HEK293 (cell line): ENCODE results near the gene FLACC1.
"Not testable (repeated sequence)": the region's sequence is repeated elsewhere in the genome, so short reads cannot be mapped to it uniquely, and the experiment has no call there.

Experiments
- CTCF ChIA-PET: fragments of 350-600 bp; formaldehyde crosslinking; extraction: SDS; loops from one replicate; lab custom pipeline; 2021; ENCODE audit warnings: antibody characterized with exemption; lab: Yijun Ruan, JAX
- POLR2A ChIA-PET: fragments of 300-600 bp; formaldehyde crosslinking; extraction: SDS; loops from one replicate; lab custom pipeline; 2020; ENCODE audit warnings: antibody characterized with exemption, inconsistent platforms; lab: Yijun Ruan, JAX
- H3K27ac ChIP-seq: fragments of 200-500 bp; sonication (Bioruptor generic); 2 replicates; pipeline ENCODE4 v1.5.1; 2014; ENCODE audit warnings: low read depth, low read length, control low read depth, inconsistent platforms; ENCODE audit errors: extremely low read depth
- H3K36me3 ChIP-seq, 2 experiments: fragments of 200-500 bp in 1 of 2; sonication (Bioruptor generic) in 1 of 2; 1 replicate in 1 of 2; 2 replicates in 1 of 2; pipeline ENCODE4 v1.5.1; 2014 to 2017; ENCODE audit warnings: inconsistent platforms in 2 of 2, low read length in 2 of 2; ENCODE audit not compliant: control insufficient read depth in 2 of 2, insufficient read depth in 1 of 2
- H3K4me1 ChIP-seq: fragments of 200-500 bp; sonication (Bioruptor generic); 2 replicates; pipeline ENCODE4 v1.5.1; 2014; ENCODE audit warnings: mild to moderate bottlenecking, low read length, inconsistent platforms; ENCODE audit not compliant: control insufficient read depth, insufficient read depth
- H3K4me3 ChIP-seq: 2 replicates; pipeline ENCODE4 v1.5.1; 2011; ENCODE audit warnings: low read depth, mild to moderate bottlenecking, control low read depth, low read length, moderate library complexity
- H3K9me3 ChIP-seq: fragments of 200-500 bp; sonication (Bioruptor generic); 2 replicates; pipeline ENCODE4 v1.5.1; 2014; ENCODE audit warnings: low read depth, low read length, inconsistent platforms; ENCODE audit not compliant: control insufficient read depth, insufficient read depth
- EGR2 ChIP-seq: fragments of 450-650 bp; formaldehyde crosslinking; IDR thresholded peaks from 2 replicates; pipeline ENCODE4 v1.5.1; 2016; ENCODE audit warnings: low read depth, missing biosample characterization, missing genetic modification characterization
- GLIS1 ChIP-seq: fragments of 450-650 bp; formaldehyde crosslinking; IDR thresholded peaks from 2 replicates; pipeline ENCODE4 v1.5.1; 2016; ENCODE audit warnings: missing biosample characterization, missing genetic modification characterization
- HOXA7 ChIP-seq: sonication (generic); formaldehyde crosslinking; IDR thresholded peaks from 2 replicates; pipeline ENCODE4 v1.8.1; 2022; ENCODE audit warnings: missing genetic modification reagents, borderline replicate concordance
- IKZF3 ChIP-seq: fragments of 450-650 bp; IDR thresholded peaks from 2 replicates; pipeline ENCODE4 v1.5.0; 2018; ENCODE audit warnings: missing biosample characterization, mild to moderate bottlenecking, missing genetic modification characterization, moderate library complexity
- KLF1 ChIP-seq: fragments of 450-650 bp; formaldehyde crosslinking; IDR thresholded peaks from 2 replicates; pipeline ENCODE4 v1.5.1; 2016; ENCODE audit warnings: missing biosample characterization, missing genetic modification characterization
- KLF10 ChIP-seq: fragments of 450-650 bp; IDR thresholded peaks from 2 replicates; pipeline ENCODE4 v1.5.1; 2018; ENCODE audit warnings: missing biosample characterization, mild to moderate bottlenecking, missing genetic modification characterization
- RBAK ChIP-seq: fragments of 450-650 bp; formaldehyde crosslinking; IDR thresholded peaks from 2 replicates; pipeline ENCODE4 v1.5.1; 2016; ENCODE audit warnings: missing biosample characterization, missing genetic modification characterization
- SETDB1 ChIP-seq: IDR thresholded peaks from one replicate; pipeline ENCODE4 v1.6.1; 2017; ENCODE audit warnings: mild to moderate bottlenecking, low read length, moderate library complexity, mixed read lengths; ENCODE audit not compliant: insufficient read length
- SP2 ChIP-seq: fragments of 450-650 bp; formaldehyde crosslinking; IDR thresholded peaks from 2 replicates; pipeline ENCODE4 v1.5.1; 2016; ENCODE audit warnings: missing biosample characterization, missing genetic modification characterization
- TRIM28 ChIP-seq: IDR thresholded peaks from 2 replicates; pipeline ENCODE4 v1.6.1; 2011; ENCODE audit warnings: low read length, control low read depth, borderline replicate concordance
- YY1 ChIP-seq: fragments of 450-650 bp; formaldehyde crosslinking; IDR thresholded peaks from 2 replicates; pipeline ENCODE4 v1.5.1; 2018; ENCODE audit warnings: missing biosample characterization, missing genetic modification characterization
- ZBTB8A ChIP-seq: fragments of 450-650 bp; formaldehyde crosslinking; IDR thresholded peaks from 2 replicates; pipeline ENCODE4 v1.5.1; 2016; ENCODE audit warnings: missing biosample characterization, missing genetic modification characterization
- ZFHX2 ChIP-seq: fragments of 450-650 bp; formaldehyde crosslinking; conservative IDR thresholded peaks from 2 replicates; pipeline ENCODE4 v1.5.1; 2016; ENCODE audit warnings: missing biosample characterization, missing genetic modification characterization
- ZFP69B ChIP-seq: fragments of 450-650 bp; formaldehyde crosslinking; IDR thresholded peaks from 2 replicates; pipeline ENCODE4 v1.5.1; 2016; ENCODE audit warnings: missing biosample characterization, missing genetic modification characterization
- ZNF133 ChIP-seq: fragments of 450-650 bp; formaldehyde crosslinking; IDR thresholded peaks from 2 replicates; pipeline ENCODE4 v1.5.1; 2016; ENCODE audit warnings: missing biosample characterization, missing genetic modification characterization
- ZNF174 ChIP-seq: fragments of 450-650 bp; formaldehyde crosslinking; IDR thresholded peaks from 2 replicates; pipeline ENCODE4 v1.5.0; 2017; ENCODE audit warnings: missing biosample characterization, mild to moderate bottlenecking, missing genetic modification characterization
- ZNF2 ChIP-seq: fragments of 450-650 bp; formaldehyde crosslinking; IDR thresholded peaks from 2 replicates; pipeline ENCODE4 v1.5.1; 2016; ENCODE audit warnings: missing biosample characterization, missing genetic modification characterization
- ZNF248 ChIP-seq: fragments of 450-650 bp; formaldehyde crosslinking; IDR thresholded peaks from 2 replicates; pipeline ENCODE4 v1.5.1; 2017; ENCODE audit warnings: missing biosample characterization, missing genetic modification characterization
- ZNF391 ChIP-seq: fragments of 450-650 bp; formaldehyde crosslinking; IDR thresholded peaks from 2 replicates; pipeline ENCODE4 v1.5.1; 2016; ENCODE audit warnings: low read depth, missing biosample characterization, missing genetic modification characterization, borderline replicate concordance
- ZNF416 ChIP-seq: fragments of 450-650 bp; formaldehyde crosslinking; IDR thresholded peaks from 2 replicates; pipeline ENCODE4 v1.5.1; 2016; ENCODE audit warnings: missing biosample characterization, missing genetic modification characterization
- ZNF48 ChIP-seq: fragments of 450-650 bp; formaldehyde crosslinking; IDR thresholded peaks from 2 replicates; pipeline ENCODE4 v1.5.1; 2016; ENCODE audit warnings: missing biosample characterization, missing genetic modification characterization
- ZNF521 ChIP-seq: fragments of 450-650 bp; formaldehyde crosslinking; IDR thresholded peaks from 2 replicates; pipeline ENCODE4 v1.5.1; 2017; ENCODE audit warnings: missing biosample characterization, mild to moderate bottlenecking, missing genetic modification characterization
- ZNF530 ChIP-seq: fragments of 450-650 bp; formaldehyde crosslinking; IDR thresholded peaks from 2 replicates; pipeline ENCODE4 v1.5.1; 2016; ENCODE audit warnings: low read depth, missing biosample characterization, missing genetic modification characterization
- ZNF544 ChIP-seq: fragments of 450-650 bp; formaldehyde crosslinking; IDR thresholded peaks from 2 replicates; pipeline ENCODE4 v1.5.0; 2017; ENCODE audit warnings: missing biosample characterization, missing genetic modification characterization
- ZNF548 ChIP-seq: fragments of 450-650 bp; formaldehyde crosslinking; IDR thresholded peaks from 2 replicates; pipeline ENCODE4 v1.5.1; 2016; ENCODE audit warnings: missing biosample characterization, missing genetic modification characterization
- ZNF580 ChIP-seq: fragments of 450-650 bp; formaldehyde crosslinking; IDR thresholded peaks from 2 replicates; pipeline ENCODE4 v1.5.1; 2016; ENCODE audit warnings: missing biosample characterization, missing genetic modification characterization
- ZNF654 ChIP-seq: fragments of 450-650 bp; formaldehyde crosslinking; IDR thresholded peaks from 2 replicates; pipeline ENCODE4 v1.5.1; 2016; ENCODE audit warnings: low read depth, missing biosample characterization, missing genetic modification characterization
- ZNF664 ChIP-seq: fragments of 450-650 bp; formaldehyde crosslinking; IDR thresholded peaks from 2 replicates; pipeline ENCODE4 v1.5.1; 2016; ENCODE audit warnings: missing biosample characterization, missing genetic modification characterization
- TF ChIP-seq, protein P1 (sequence below): fragments of 450-650 bp; formaldehyde crosslinking; conservative IDR thresholded peaks from 2 replicates; pipeline ENCODE4 v1.5.1; 2016; ENCODE audit warnings: low read depth, missing biosample characterization, missing genetic modification characterization

Gene FLACC1

DNA sequence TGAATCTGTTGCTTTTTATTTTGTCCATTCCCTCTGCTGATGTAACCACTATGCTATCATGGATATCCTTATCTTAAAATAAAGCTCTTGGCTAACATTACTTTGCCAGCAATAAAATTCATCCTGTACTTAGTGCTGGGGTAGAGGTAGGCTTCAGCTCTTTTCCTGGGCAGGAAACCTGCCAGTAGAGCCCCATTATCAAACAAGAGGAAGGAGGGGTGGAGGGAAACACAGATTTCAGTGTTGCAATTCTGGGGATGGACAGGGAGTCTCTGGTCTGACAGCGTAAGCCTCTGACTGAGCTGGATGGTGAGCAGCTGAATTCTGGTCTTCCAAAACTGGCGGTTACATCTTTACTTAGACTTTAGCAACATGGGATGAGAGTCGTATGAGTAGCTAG lies 49.3 kb downstream of the FLACC1 start:
- CTCF ChIA-PET: interaction anchor here (0.7 kb wide), 1 partner anchor 23 kb away, joined by 3 read pairs; no protein-coding TSS in a partner anchor

DNA sequence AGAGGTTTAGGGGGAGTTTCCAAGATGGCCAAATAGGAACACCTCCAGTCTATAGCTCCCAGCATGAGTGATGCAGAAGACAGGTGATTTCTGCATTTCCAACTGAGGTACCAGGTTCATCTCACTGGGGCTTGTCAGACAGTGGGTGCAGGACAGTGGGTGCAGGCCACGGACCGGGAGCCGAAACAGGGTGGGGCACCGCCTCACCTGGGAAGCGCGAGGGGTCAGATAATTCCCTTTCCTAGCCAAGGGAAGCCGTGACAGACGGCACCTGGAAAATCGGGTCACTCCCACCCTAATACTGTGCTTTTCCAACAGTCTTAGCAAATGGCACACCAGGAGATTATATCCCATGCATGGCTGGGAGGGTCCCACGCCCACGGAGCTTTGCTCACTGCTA lies 57.2 kb downstream of the FLACC1 start:
- CTCF ChIA-PET, POLR2A ChIA-PET: not testable (repeated sequence)

More for the DNA sequence above, 49.3 kb downstream of the FLACC1 start:
- H3K36me3 ChIP-seq: no peaks in the 10 kb centered on the region
- H3K27ac ChIP-seq: no peak overlapping the region
- H3K4me1 ChIP-seq: no peaks in the 10 kb centered on the region
- POLR2A ChIA-PET: no interaction called here
- no peaks in the 10 kb centered on the region for H3K9me3 ChIP-seq
- TF ChIP-seq ZNF654 (tag by site-specific recombination) (no peak), ZNF416 (no peak), ZFP69B (tag by site-specific recombination) (no peak), ZNF521 (no peak), ZNF248 (tag by site-specific recombination) (no peak), ZNF2 (tag by site-specific recombination) (no peak), TRIM28 (no peak), ZBTB8A (tag by site-specific recombination) (no peak), SP2 (tag by site-specific recombination) (no peak), ZNF544 (tag by site-specific recombination) (no peak), ZNF48 (tag by site-specific recombination) (no peak), ZNF580 (no peak), EGR2 (tag by site-specific recombination) (no peak), KLF10 (tag by site-specific recombination) (no peak), GLIS1 (tag by site-specific recombination) (no peak), ZNF133 (tag by site-specific recombination) (no peak), ZNF391 (tag by site-specific recombination) (no peak)
- H3K4me3 ChIP-seq: no peak overlapping the region

DNA sequence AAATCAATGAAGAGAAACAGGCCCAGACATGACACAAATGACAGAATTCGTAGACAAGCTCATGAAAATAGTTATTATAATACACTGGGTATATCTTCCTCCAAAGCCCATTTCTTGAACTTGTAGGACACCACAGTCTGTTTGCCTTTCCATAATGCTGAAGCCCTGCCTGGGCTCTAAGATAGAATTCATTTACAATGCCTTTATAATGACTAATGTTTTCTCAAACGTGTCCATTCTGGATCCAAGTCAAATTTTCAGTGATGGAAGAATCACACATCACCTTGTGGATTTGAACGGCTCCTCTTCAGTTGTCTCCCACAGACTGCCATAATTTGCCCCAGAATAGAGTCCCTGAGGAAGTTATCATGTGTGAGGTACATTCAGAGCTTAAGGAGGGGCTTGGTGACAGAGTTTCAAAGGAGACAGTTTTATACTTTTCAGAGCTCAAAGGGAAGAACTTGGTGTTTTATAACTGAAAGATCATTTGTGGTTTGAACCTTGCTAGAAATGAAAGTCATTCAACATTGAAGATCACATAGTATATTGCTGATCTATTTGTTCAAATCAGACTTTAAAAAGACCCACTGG lies 58.6 kb downstream of the FLACC1 start:
- no peak overlapping the region for H3K4me3 ChIP-seq
- H3K4me1 ChIP-seq: no peaks in the 10 kb centered on the region
- TF ChIP-seq ZNF174 (tag by site-specific recombination): no peak
- no peak for TF ChIP-seq IKZF3 (tag by site-specific recombination)
- TF ChIP-seq, protein P1, sequence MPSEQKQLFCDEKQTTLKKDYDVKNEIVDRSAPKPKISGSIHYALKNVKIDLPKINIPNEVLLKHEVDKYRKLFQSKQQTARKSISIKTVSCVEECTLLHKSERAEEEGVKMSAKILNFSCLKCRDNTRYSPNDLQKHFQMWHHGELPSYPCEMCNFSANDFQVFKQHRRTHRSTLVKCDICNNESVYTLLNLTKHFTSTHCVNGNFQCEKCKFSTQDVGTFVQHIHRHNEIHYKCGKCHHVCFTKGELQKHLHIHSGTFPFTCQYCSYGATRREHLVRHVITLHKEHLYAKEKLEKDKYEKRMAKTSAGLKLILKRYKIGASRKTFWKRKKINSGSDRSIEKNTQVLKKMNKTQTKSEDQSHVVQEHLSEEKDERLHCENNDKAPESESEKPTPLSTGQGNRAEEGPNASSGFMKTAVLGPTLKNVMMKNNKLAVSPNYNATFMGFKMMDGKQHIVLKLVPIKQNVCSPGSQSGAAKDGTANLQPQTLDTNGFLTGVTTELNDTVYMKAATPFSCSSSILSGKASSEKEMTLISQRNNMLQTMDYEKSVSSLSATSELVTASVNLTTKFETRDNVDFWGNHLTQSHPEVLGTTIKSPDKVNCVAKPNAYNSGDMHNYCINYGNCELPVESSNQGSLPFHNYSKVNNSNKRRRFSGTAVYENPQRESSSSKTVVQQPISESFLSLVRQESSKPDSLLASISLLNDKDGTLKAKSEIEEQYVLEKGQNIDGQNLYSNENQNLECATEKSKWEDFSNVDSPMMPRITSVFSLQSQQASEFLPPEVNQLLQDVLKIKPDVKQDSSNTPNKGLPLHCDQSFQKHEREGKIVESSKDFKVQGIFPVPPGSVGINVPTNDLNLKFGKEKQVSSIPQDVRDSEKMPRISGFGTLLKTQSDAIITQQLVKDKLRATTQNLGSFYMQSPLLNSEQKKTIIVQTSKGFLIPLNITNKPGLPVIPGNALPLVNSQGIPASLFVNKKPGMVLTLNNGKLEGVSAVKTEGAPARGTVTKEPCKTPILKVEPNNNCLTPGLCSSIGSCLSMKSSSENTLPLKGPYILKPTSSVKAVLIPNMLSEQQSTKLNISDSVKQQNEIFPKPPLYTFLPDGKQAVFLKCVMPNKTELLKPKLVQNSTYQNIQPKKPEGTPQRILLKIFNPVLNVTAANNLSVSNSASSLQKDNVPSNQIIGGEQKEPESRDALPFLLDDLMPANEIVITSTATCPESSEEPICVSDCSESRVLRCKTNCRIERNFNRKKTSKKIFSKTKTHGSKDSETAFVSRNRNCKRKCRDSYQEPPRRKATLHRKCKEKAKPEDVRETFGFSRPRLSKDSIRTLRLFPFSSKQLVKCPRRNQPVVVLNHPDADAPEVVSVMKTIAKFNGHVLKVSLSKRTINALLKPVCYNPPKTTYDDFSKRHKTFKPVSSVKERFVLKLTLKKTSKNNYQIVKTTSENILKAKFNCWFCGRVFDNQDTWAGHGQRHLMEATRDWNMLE (tag by site-specific recombination): no peak
- no peak for TF ChIP-seq HOXA7 (CRISPR knock-in tag)
- TF ChIP-seq ZFHX2 (tag by site-specific recombination): no peak
- no peak for TF ChIP-seq YY1 (tag by site-specific recombination)
- TF ChIP-seq RBAK: no peak
- TF ChIP-seq KLF1 (tag by site-specific recombination): no peak
- no peak for TF ChIP-seq ZNF530 (tag by site-specific recombination)
- no peak for TF ChIP-seq ZNF548 (tag by site-specific recombination)
- TF ChIP-seq ZNF664 (tag by site-specific recombination): no peak
- TF ChIP-seq SETDB1: no peak
- H3K9me3 ChIP-seq: no peaks in the 10 kb centered on the region
- H3K27ac ChIP-seq: no peak overlapping the region
- CTCF ChIA-PET: interaction anchor here (0.6 to 1.2 kb wide), 4 partner anchors 66 to 218 kb away, joined by 3 to 5 read pairs (median 4); no protein-coding TSS in a partner anchor
- no peaks in the 10 kb centered on the region for H3K36me3 ChIP-seq
- POLR2A ChIA-PET: no interaction called here

More for the DNA sequence above, 57.2 kb downstream of the FLACC1 start:
- not testable (repeated sequence) for H3K4me3 ChIP-seq, H3K36me3 ChIP-seq, H3K27ac ChIP-seq, H3K4me1 ChIP-seq, H3K9me3 ChIP-seq
